CD4-positive, alpha-beta T cell treated with Interleukin-6 for 4 hours (primary cell): ENCODE data around the gene EEF1AKMT3.
A peak's percentile ranks its signal among the peaks of the same experiment; 100 is the strongest.
"Not testable (repeated sequence)": the region's sequence is repeated elsewhere in the genome, so short reads cannot be mapped to it uniquely, and the experiment has no call there.

Source experiments
- DNase-seq: peaks from one replicate; pipeline ENCODE4 v3.0.0-alpha.2; 2020; ENCODE audit warnings: mixed read lengths

Gene EEF1AKMT3

DNA sequence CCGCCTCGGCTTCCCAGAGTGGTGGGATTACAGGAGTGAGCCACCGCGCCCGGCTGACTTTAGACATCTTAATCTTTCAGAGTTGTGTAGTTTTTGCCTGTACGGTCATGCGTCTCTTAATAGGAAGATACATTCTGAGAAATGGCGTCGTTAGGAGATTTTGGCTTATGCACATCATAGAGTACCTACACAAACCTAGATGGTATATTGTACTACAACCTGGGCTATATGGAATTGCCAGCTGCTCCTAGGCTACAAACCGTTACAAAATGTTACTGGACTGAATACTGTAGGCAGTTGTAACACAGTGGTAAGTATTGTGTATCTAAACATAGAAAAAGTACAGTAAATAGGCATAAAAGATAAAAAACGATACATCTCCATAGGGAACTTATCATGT is 11.4 kb downstream of the EEF1AKMT3 start:
- DNase-seq = no peak

DNA sequence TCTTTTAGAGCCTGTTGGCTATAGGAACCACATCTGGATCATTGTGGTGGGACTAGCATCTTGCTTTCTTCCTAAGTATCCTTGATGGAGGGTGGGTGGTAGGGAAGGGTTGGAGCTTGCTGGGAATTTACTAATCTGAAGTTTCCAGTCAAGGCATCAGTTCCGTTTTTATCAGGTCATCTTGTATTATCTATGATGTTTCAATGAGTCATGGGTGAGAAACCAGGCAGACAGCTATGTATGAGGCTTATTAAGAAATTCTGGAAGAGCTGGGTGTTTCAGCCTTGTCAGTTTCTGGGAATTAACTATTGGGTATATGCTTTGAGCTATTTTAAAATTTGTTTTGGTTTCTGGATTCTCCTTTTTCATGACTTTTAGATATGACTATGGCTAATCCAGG is 21.5 kb downstream of the EEF1AKMT3 start:
- DNase-seq = no peak

DNA sequence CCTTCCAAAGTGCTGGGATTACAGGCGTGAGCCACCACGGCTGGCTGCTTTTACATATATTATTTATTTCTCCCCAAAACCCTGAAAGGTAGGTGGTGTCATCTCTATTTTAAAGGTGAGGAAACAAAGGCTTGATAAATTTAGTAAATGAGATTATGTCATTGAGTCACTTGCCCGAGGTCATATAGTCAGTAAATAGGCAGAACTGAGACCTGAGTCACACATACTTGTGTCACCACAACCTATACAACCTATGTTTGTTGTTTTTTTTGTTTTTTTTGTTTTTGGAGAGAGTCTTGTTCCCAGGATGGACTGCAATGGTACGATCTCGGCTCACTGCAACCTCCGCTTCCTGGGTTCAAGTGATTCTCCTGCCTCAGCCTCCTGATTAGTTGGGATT is 22.9 kb downstream of the EEF1AKMT3 start:
- DNase-seq = no peak

DNA sequence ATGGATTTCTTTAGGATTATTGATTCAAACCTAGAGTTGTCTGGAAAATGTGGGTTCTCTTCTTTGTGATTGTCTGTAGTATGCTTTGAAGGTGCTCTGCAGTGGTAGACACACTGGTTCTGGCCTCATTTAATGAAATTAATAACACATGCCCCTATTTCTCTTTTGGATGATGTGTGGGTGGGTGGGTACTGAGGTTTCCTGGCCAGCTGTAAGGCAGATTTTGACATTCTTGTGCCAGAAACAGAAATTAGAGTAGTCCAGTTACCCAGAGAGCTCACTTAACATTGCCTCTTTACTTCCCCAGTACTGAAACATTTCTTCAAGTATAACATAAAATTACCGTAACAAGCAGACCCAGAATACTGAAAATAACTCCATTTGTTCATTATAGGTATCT is 24.6 kb downstream of the EEF1AKMT3 start:
- no peak for DNase-seq

DNA sequence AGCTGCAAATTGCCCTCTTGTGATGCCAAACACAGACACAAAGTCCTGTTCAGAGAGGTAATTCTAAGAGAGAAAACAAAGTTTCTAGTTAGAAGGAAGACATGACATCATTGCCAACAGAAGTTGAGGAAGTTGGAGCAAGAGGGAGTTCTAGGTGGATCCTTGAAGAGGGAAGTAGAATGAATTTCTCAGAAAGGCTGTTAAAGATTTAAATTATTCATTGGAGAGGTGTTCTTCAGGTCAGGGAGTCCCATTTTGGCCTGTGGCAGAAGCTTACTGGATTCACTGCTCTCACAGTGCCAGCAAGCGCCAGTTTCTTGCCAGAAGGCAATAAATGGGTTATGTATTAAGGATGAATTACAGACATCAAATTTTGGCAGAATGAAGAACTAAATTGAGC is 25.5 kb downstream of the EEF1AKMT3 start:
- no peak for DNase-seq

DNA sequence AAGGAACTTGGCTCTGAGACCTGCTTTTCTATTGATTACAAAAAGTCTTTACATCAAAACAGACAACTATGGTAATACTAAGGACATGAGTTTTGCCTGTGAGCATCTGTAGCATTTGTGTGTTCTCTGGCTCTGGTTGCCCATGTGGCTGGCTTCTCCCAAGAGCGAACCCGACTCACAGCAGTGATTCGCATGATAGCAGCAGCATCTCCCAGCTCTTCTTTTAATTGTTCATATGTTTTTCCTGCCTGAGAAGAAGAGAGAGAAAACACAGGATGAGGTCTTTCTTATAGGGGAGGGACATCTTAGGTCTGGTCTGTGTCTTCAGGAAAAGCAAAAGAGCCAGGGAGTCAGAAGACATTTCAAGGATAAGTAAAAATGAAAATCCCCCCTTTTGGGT is 28.6 kb downstream of the EEF1AKMT3 start:
- no peak for DNase-seq

DNA sequence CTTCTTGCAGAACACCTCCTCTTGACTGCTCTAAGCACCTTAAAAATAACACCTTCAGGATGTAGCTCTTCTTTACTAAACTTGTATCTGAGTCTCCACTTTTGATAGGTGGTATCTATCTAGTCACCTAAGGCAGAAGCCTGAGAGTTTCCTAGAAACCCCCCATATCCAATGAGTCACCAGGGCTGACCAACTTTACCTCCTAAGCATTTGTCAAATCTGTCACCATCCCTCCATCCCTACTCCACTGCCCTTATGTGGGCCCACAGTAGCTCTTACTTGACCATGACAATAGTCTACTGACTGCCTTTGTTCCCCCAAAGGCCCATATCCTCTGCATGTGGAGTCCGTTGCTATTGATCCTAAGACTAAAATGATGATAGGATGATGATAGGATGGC is 30.2 kb downstream of the EEF1AKMT3 start:
- no peak for DNase-seq

DNA sequence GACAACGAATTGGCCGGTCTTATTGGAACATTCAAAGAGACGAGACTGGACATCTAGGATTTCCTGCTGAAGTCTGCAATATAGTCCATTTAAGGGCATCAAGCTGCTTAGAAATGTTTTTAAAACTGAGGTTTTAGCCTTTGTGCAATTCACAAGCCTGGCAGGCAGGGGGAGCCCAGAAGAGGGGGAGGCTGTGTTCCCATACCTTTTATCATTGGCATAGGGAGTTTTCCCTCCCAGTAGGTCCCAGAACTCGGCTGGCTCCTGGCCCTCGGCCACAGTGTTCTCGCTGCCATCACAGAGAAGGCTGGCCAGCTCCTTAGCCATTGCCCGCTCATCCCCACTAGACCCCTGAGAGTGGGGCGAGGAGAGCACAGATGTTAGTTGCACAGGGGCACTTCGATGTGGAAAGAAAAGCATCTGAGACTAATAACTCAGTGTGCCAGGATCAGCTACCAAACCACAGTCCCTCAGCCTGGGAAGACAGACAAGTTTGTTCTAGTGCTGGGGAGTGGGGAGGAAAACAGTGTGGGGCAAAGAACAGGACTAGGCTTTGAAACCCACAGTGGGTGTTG is 31.0 kb downstream of the EEF1AKMT3 start:
- peak; percentile 52 for DNase-seq

DNA sequence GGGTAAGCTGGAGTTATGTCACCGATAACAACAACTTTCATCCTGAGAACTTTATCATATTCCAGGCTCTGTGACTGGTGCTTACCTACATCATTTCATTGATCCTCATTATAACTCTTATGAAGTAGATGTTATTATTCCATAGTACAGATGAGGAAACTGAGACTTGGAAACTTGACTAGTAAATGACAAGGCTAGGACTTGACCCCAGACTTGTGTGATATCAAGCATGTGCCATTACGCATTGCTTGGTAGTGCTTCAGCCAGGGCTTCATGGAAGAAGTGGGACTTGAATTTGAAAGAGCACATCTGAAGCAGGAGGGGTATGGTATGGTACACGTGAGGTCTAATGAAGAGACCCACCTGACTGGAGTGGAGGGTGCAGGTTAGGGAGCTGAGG is 34.3 kb downstream of the EEF1AKMT3 start:
- no peak for DNase-seq

DNA sequence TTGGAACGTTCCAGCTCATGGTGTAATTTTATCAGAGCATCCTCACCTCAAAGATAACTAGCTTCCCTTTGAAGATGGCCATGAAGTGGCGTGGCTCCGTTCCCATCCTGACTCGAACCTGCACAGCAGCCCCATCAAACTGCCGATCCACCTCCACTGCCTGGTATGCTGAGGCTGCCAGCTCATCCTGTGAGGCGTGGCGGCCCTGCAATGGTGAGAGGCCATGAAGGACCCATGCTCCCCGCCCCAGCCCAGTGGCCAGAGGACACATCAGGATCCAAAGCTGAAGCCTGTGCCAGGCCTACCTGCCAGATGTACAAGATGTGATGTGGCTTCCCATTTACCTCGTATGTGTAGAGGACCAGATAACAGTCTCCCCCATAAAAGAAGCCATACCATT is 34.9 kb downstream of the EEF1AKMT3 start:
- DNase-seq = no peak

DNA sequence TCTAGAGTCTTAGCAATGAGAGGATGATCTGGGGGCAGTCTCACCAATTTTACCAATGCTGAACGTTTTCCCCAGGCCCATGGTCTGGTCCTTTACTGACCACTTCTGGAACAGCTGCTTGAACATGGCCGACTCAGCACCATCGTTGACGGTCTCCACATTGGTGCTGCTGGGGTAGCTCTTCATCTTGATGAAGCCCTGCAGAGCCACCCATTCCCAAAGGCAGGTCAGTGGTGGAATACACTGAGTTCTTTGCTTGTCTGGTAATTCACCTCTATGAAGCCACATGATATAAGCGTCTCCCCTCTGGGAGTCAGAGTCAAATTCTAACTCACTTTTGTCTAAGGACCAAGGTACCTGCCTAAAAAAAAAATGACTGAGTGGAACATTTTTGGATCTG is 35.9 kb downstream of the EEF1AKMT3 start:
- no peak for DNase-seq

DNA sequence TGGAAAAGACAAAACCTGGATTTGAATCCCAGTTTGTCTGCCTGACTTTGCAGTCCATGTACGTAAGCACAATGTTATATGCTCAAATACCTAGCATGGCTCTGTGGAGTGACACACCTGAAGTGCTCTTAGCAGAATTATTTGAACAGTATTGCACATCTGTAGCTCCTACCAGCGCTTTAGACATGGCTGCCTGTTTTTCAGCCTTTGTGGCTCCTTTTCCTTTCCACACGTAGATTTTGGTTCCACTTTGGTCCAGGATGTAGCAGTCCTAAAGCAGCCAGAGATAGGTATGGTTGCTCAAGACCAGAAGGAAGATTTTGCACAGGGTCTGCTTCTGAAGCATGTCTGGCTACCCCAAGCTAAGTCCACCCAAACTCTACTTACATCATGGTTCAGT is 37.0 kb downstream of the EEF1AKMT3 start:
- DNase-seq = no peak

DNA sequence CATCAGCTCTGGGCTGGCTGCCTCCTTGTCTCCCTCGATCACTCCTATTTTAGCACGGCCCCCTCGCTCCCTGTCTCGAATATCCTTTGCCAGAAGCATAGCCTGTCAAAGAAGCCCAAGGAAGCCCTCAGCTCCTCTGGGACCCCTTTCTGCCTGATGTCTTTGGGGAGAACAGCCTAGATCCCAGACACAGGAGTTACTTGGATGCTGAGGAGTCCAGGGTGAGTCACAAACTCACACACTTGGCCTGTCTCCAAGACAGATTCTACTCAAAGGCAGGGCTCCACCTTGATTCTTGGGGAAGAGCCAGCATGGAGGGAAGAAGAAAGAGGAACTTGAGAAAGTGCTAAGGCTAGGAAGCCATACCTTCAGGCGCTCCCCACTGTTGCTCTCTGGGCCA is 38.0 kb downstream of the EEF1AKMT3 start:
- no peak for DNase-seq

DNA sequence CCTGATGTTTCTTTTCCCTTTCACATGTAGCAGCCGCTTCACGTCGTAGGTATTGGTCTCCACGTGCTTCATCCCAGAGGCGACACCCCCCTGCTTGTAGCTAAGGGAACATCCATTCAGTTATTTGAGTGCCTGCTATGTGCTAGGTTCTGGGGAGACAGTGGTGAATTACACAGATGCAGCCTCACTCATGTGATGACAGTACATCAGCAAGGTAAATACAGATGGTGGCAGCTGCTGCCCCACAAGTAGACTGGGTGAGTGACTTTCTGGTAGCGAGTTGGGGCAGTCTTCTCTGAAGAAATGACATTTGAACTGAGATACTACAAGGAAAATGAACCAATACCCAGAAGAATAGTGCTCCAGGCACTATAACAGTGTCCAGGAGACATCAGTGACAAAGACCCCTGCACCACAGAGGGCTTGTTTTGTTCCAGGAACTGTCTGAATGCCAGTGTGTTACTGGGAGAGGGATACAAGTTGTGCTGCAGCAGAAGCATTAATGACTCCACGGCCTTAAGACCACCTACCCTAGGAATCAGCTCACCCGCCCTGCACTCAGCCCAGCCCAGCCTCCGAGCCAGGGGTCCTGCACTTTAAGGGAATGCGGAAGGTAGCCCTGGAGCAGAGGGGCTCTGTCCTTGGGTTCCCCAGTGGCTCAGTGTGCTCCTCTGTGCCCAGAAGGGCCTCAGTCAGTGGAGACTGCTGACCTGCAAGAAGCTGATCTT is 38.8 kb downstream of the EEF1AKMT3 start:
- DNase-seq = no peak

DNA sequence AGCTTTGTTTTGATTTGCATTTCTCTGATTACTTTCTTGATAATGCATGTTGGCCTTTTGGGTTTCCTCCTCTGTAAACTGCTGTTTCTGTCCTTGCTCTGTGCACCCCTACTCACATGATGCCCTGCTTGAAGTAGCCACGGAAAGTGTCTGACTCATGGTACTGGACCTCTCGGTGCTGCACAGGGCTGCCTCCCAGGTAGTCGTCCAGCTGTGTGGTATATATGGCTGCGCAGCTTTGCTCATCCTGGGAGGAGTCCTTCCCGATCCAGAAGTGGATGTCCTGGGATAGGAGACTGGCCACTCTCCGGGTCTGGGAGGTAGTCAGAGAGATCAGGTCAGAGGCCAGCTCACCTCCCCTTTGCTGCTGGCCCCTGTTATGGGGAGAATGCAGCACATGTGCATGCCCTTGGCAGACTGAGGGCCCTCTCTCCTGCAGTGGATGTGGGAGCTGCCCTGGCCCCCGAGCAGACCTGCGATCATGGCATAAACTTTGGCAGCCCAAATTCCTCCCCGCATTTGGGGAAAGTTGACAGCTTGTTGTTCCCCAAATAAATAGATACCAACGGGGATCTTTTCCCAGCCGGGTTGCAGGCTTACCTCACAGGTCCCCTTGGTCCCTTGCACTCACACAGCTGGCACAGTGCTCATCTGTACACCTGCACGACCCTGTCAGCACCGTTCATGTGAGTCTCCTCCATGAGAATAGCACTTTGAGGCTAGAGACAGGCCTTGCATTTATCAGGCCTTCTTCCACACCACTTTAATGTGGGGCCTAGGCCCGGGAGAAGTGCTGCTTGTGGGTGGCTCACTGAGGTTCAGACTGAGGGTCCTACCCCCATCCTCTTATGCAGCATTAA is 40.9 kb downstream of the EEF1AKMT3 start:
- DNase-seq = no peak

DNA sequence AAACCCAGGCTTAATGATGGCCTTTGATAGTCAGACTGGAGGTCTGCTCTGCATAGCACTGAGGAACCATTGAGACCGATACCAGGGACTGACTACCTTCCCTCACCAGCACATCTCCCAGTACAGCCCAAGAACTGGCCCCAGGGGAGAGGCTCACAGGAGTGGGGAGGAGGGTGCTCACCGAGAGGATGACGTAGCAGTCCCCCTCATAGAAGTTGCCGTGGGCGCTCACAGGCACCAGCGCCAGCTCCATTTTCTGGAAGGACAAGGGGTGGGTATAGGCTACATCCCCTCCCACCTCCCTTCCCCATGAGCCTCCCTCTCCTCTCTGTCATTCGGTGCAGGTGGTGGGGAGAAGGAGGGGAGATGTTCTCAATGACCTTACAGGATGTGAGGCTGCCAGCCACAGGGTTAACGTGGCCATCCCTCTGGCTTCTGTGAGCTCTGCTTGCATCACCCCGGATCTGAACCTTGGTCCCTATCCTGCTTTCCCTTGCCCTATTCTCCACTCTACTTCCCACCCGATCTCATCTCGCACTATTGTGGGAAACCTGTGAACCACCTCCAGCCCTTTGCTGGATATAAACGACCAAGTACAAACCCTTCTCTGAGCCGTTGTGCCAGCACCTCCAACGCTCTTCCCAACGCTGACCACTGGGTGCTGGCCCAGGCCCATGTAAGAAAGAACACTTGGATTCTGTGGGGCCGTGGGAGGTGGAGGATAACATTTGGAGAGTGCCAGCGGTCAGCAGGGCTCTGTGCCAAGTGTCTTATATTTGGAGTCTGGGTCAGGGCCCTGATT is 41.8 kb downstream of the EEF1AKMT3 start:
- no peak for DNase-seq

DNA sequence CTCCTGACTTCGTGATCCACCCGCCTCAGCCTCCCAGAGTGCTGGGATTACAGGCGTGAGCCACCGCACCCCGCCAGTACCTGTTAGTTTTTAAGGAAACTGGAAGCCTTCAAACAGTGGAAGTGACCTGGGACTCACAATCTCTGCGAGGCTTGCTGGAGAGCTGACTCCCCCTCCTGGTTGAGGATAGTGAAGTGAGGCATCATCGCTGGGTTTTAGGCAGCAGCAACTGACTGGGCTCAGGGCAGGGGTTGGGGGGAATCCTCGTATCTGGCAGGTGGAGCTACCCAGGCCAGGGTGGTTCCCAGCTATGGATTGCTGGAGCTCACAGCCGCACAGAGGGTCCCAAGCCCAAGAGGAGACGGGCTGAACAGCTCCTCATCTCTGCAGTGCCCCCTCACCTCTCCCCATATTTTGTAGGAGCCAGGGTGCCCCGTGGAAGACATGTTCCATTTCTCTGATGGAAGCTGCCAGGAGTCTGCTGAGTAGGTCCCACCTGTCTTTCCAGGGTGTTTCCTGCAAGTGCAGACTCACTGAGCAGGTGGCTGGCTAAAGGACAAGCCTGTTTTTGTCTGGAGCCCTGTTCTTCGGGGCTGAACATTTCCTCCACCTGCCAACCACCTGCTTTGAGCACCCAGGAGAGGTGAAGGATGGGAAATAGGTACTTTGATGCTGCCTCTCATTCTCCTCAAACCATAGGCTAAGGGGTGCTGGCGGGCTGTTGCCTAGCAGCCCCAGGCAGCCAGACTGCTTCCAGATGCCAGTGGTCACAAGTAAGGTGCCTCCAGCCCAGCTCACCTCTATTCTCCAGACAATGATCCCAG is 43.0 kb downstream of the EEF1AKMT3 start:
- no peak for DNase-seq

DNA sequence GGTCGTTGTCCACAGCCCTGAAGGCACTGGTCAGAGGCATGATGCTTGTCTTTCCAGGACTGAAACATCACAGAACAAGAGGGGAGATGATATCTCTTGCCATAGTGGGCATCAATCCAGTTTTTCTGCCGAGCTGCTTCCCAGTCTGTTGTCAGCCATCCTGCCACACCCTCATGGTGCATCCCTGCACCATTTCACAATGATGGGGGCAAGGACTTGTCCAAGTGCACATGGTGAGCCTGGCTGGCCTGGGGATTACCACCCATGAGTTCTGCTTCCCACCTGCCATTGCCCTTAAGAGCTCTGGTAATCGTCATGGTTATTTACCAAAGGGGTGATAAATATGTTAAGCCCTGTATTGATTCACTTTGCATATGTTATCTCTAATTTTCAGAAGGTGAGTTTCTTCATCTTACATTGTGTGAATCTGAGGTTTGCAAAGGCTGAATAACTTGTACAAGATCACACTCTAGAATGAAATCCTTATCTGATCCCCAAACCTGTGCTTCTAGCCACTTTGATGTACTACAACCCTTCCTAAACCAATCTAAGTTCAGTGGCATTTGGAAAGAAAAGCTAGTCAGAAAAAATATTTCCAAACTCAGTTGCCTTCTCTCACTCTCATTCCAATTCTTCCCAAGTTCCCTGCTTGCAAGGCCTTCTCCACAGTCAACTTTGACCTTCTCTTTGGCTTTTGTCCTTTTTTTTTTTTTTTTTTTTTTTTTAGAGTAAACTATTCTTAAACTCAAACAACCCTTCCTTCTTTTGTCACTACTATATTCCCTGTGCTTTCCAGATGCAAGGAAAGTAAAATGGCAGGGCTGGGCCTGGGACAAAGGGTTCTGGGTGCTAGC is 43.8 kb downstream of the EEF1AKMT3 start:
- no peak for DNase-seq

DNA sequence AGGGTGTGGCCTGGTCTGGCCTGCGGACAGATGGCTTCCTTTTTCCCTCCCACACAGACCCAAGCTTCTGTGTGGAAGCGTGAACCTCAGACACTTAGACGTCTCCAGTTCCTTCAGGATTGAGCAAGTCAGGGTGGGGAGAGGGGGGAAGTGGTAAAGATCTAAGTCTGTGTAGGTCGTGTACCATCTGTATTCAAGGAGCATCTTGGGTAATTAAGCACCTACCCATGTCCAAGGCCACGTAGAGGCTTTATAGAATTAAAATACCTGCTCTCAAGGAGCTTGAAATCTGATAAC is 44.4 kb downstream of the EEF1AKMT3 start:
- no peak for DNase-seq

DNA sequence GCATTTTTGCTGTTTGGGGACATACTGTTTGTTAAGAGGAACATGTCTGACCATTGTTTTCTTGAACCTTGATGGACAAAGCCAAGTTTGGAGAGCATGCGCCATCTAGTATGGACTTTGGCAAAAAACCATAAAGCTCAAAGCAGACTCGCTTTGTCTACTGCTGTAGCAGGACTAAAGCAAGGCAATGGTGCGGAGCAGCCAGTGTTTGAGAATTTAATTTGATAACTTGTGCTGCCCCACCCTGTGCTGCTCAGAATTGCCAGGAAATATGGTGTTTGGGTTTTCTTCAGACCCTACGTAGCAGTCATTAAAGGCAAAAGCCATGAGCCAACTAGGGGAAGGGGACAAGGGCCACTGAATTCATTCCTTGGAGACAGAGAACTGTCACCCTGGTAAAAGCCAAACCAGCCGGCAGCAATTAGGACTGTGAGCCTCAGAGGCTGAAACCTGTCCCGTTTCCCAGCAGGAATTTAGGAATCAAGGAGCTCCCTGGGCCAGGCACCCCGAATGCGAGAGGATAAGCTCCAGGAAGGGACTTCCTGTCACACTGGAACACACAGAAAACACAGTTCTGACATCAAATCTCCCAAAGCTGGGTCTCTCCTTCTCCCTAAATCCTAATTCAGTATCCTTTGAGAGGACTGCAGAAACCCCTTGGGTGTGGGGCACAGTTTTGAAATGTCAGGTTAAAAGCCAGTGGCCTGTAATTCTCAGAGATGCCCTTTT is 45.0 kb downstream of the EEF1AKMT3 start:
- DNase-seq = no peak

DNA sequence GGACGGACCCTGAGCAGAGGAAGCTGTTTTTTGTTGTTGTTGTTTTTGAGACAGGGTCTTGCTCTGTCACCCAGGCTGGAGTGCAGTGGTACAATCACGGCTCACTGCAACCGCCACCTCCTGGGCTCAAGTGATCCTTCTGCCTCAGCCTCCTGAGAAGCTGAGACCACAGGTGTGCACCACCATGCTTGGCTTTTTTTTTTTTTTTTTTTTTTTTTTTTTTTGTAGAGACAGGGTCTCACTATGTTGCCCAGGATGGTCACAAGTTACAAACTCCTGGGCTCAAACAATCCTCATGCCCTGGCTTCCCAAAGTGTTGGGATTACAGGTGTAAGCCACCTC is 45.5 kb downstream of the EEF1AKMT3 start:
- DNase-seq = not testable (repeated sequence)
